Endothelial cell (in vitro differentiated cells): ENCODE data around the gene NOM1. TPM values are rescaled to one million over a fixed set of nuclear protein-coding genes. Genes with fewer than 3 reads are reported as not detected.

Experiments used
- DNase-seq: peaks from one replicate; pipeline ENCODE4 v3.0.0; 2021; ENCODE audit warnings: low spot score
- H3K27ac Mint-ChIP-seq: one replicate; pipeline ENCODE4 v1.8.0; 2021; ENCODE audit warnings: mixed read lengths, inconsistent platforms; ENCODE audit not compliant: unreplicated experiment
- H3K27me3 Mint-ChIP-seq: one replicate; pipeline ENCODE4 v1.8.0; 2021; ENCODE audit warnings: mild to moderate bottlenecking, moderate library complexity, mixed read lengths, inconsistent platforms; ENCODE audit not compliant: unreplicated experiment
- H3K36me3 Mint-ChIP-seq: one replicate; pipeline ENCODE4 v1.8.0; 2021; ENCODE audit warnings: mild to moderate bottlenecking, low read depth, mixed read lengths, inconsistent platforms; ENCODE audit not compliant: unreplicated experiment
- H3K4me1 Mint-ChIP-seq: one replicate; pipeline ENCODE4 v1.8.0; 2021; ENCODE audit warnings: mild to moderate bottlenecking, mixed read lengths, inconsistent platforms; ENCODE audit not compliant: unreplicated experiment
- H3K4me3 Mint-ChIP-seq: one replicate; pipeline ENCODE4 v1.8.0; 2021; ENCODE audit warnings: mild to moderate bottlenecking, mixed read lengths, inconsistent platforms; ENCODE audit not compliant: unreplicated experiment
- H3K9me3 Mint-ChIP-seq: one replicate; pipeline ENCODE4 v1.8.0; 2021; ENCODE audit warnings: mixed read lengths, inconsistent platforms; ENCODE audit not compliant: unreplicated experiment
- total RNA-seq: library from RNA; stranded (reverse); fragmentation: NEBNext Ultra II Directional; extraction: Animal tissue kit (Norgen Biotek cat#: 25700); gene quantifications from one replicate; pipeline ENCODE4 v1.2.1, GENCODE V29; 2021; ENCODE audit not compliant: unreplicated experiment
- TF ChIP-seq, protein P1 (sequence below): fragments of 200-600 bp; sonication (generic); IDR thresholded peaks from one replicate; pipeline ENCODE4 v1.5.0; 2021; ENCODE audit warnings: antibody characterized with exemption; ENCODE audit not compliant: unreplicated experiment

Gene NOM1
- total RNA-seq, 1 donor from 2014 or later, result 33.6 TPM

DNA sequence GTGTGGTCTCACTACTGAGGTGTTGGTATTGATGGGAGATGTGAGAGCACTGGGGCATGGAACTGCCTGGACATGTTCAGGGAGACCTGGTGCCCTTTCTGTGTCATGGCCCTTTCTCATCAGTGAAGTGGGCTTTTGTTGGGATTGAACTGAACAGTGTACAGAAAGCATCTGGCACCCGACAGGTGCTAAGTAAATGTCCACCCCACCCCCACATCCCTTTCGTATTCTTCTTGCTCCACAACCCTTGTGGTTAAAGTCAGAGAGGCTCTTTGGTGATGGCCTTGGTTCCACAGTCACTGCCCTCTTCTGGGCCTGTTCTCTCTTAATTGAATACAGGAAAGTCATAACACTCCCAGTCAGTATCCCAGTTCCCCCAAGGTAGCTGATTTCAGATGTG, 5.4 kb downstream of the NOM1 start:
- Mint-ChIP-seq H3K4me1 (peaks cover 24% of the 10 kb centered on the region), H3K9me3 (no peaks in the 10 kb centered on the region), H3K4me3 (no peak overlapping the region), H3K36me3 (peaks cover 39% of the 10 kb centered on the region), H3K27ac (no peak overlapping the region), H3K27me3 (peaks cover 7% of the 10 kb centered on the region)
- TF ChIP-seq, protein P1, sequence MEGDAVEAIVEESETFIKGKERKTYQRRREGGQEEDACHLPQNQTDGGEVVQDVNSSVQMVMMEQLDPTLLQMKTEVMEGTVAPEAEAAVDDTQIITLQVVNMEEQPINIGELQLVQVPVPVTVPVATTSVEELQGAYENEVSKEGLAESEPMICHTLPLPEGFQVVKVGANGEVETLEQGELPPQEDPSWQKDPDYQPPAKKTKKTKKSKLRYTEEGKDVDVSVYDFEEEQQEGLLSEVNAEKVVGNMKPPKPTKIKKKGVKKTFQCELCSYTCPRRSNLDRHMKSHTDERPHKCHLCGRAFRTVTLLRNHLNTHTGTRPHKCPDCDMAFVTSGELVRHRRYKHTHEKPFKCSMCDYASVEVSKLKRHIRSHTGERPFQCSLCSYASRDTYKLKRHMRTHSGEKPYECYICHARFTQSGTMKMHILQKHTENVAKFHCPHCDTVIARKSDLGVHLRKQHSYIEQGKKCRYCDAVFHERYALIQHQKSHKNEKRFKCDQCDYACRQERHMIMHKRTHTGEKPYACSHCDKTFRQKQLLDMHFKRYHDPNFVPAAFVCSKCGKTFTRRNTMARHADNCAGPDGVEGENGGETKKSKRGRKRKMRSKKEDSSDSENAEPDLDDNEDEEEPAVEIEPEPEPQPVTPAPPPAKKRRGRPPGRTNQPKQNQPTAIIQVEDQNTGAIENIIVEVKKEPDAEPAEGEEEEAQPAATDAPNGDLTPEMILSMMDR, result no peak
- DNase-seq, result no peak

DNA sequence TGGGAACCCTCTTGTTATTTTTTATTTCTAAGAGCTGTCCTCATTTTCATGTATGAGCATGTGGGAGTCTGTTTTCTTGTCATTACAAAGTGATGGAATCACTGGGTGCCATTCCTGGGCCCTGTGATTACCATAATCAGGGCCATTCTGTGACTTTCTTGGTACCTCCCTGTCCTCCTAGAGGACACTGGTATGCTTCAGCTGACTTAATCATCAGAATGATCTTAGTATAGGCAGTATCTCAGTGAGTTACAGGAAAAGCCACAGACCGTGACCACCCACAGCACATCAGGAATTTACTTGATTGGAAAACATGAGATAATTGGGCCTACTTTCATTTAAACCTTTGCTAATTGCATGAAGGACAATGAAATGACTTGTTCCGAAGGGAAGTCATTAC, 7.2 kb downstream of the NOM1 start:
- no peak for DNase-seq
- H3K9me3 Mint-ChIP-seq, result no peaks in the 10 kb centered on the region
- peaks cover 16% of the 10 kb centered on the region for H3K4me1 Mint-ChIP-seq
- H3K27ac Mint-ChIP-seq, result no peak overlapping the region
- H3K27me3 Mint-ChIP-seq, result peaks cover 7% of the 10 kb centered on the region
- peaks cover 56% of the 10 kb centered on the region for H3K36me3 Mint-ChIP-seq
- H3K4me3 Mint-ChIP-seq, result no peak overlapping the region
- TF ChIP-seq, protein P1, result no peak

GRCh38 chr7:156962145-156962544, 12.6 kb downstream of the NOM1 start:
- H3K4me3 Mint-ChIP-seq, result no peak overlapping the region
- H3K27me3 Mint-ChIP-seq, result peaks cover 11% of the 10 kb centered on the region
- H3K36me3 Mint-ChIP-seq, result peaks cover 60% of the 10 kb centered on the region

GRCh38 chr7:156962897-156963296, 13.4 kb downstream of the NOM1 start:
- no peak overlapping the region for H3K4me3 Mint-ChIP-seq
- H3K4me1 Mint-ChIP-seq, result no peaks in the 10 kb centered on the region
- peak overlapping the region; percentile 64 for H3K27ac Mint-ChIP-seq
- TF ChIP-seq, protein P1, result no peak
- peaks cover 60% of the 10 kb centered on the region for H3K36me3 Mint-ChIP-seq
- peaks cover 11% of the 10 kb centered on the region for H3K27me3 Mint-ChIP-seq
- no peak for DNase-seq
- no peaks in the 10 kb centered on the region for H3K9me3 Mint-ChIP-seq

More at GRCh38 chr7:156962145-156962544, 12.6 kb downstream of the NOM1 start:
- TF ChIP-seq, protein P1, result no peak
- H3K9me3 Mint-ChIP-seq, result no peaks in the 10 kb centered on the region
- H3K4me1 Mint-ChIP-seq, result no peaks in the 10 kb centered on the region
- no peak for DNase-seq
- no peak overlapping the region for H3K27ac Mint-ChIP-seq

- Mint-ChIP-seq H3K27ac (no peak overlapping the region), H3K4me1 (no peaks in the 10 kb centered on the region), H3K9me3 (no peaks in the 10 kb centered on the region), H3K27me3 (peaks cover 11% of the 10 kb centered on the region), H3K36me3 (peaks cover 65% of the 10 kb centered on the region), H3K4me3 (no peak overlapping the region)
- TF ChIP-seq, protein P1, result no peak
- no peak for DNase-seq
Observed at GRCh38 chr7:156963472-156963871, 14.0 kb downstream of the NOM1 start.
